ENCODE results near the gene TAF6.
"Not testable (repeated sequence)": the region's sequence is repeated elsewhere in the genome, so short reads cannot be mapped to it uniquely, and the experiment has no call there.

Gene TAF6

DNA sequence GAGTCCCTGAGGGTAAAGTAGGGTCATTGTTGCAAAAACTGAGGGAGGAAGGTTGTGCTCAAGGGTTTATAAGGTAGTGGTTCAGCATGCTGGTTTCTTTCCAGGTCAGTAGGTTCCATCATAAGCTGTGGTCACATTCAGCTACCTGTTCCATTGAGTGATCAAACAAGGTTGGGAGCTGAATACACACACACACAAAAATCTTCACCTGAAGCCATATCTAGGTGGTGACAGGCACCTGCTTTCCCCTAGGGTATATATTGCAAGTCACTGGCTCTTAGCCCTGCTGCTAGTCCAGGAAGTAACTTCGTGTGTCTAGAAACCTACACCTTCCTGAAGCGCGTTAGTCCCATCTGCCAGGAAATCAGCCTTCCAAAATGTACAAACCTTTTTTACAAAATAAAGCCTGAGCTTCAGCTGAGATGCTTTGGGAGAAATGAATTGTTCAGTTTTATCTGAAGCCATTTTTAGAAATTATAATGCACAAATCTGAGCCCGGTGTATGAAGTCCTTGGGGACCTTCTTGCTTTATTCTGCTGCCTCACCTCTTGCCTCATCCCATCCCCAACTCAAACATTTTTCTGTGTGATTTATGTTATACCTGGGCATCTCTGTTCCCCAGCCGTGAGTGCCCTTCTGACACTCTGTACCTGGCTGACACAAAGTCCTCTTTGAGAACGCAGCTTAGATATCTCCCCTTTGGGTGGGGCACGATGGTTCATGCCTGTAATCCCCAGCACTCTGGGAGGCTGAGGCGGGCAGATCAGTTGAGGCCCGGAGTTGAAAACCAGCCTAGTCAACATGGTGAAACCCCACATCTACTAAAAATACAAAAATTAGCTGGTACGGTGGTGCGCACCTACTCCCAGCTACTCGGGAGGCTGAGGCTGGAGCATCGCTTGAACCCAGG is 18.9 kb upstream of the TAF6 start:
- Mint-ChIP-seq H3K4me3 (no peak overlapping the region), H3K9me3 (no peaks in the 10 kb centered on the region), H3K27me3 (ENCODE audit: low read depth) (peaks cover 2% of the 10 kb centered on the region), H3K27ac (peak overlapping the region; percentile 56), H3K36me3 (ENCODE audit: low read depth) (no peaks in the 10 kb centered on the region), H3K4me1 (ENCODE audit: low read depth) (peaks cover 16% of the 10 kb centered on the region)
- DNase-seq (ENCODE audit: low spot score) = no peak

DNA sequence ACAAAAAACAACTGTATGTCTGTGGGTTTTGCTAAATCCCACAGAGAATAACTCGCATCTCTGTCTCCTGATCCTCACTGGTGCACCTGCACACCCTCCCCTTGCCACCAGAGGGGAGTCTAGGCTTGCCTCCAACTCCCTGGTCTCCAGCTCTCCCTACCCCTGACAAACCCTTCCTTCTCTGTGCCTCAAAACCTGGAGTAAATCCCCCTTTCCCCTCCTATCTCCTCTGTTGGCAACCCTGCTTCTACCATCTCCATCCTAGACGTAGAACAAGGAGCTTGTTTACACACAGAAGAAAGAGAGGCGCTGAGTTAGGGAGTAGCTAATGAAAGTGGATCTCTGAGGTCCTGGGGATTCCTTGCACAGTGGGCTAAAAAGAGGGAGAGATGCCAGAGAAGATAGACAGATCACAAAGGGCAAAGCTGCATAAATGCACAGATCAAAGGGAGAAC is 13.6 kb upstream of the TAF6 start:
- H3K27me3 Mint-ChIP-seq (ENCODE audit: low read depth) = peaks cover 2% of the 10 kb centered on the region
- DNase-seq (ENCODE audit: low spot score) = peak; percentile 54

DNA sequence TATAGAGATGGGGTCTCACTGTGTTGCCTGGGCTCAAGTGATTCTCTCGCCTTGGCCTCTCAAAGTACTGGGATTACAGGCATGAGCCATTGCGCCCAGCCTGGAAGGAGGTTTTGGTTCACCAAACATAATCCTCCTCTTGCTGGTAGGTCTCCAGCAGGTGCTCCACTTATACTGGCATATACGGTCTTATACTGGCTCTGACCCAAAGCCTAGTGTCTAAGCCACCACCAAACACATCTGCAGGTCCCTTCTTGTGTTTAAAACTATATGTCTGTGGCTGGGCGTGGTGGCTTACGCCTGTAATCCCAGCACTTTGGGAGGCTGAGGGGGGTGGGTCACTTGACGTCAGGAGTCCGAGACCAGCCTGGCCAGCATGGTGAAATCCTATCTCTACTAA is 13.0 kb upstream of the TAF6 start:
- Mint-ChIP-seq H3K9me3 (no peaks in the 10 kb centered on the region), H3K36me3 (ENCODE audit: low read depth) (no peaks in the 10 kb centered on the region), H3K27ac (no peak overlapping the region), H3K27me3 (ENCODE audit: low read depth) (peaks cover 2% of the 10 kb centered on the region), H3K4me1 (ENCODE audit: low read depth) (peaks cover 8% of the 10 kb centered on the region), H3K4me3 (no peak overlapping the region)
- DNase-seq (ENCODE audit: low spot score) = no peak

More for the DNA sequence above, 13.6 kb upstream of the TAF6 start:
- no peak overlapping the region for H3K27ac Mint-ChIP-seq
- H3K36me3 Mint-ChIP-seq (ENCODE audit: low read depth) = no peaks in the 10 kb centered on the region
- no peaks in the 10 kb centered on the region for H3K9me3 Mint-ChIP-seq
- peaks cover 10% of the 10 kb centered on the region for H3K4me1 Mint-ChIP-seq (ENCODE audit: low read depth)
- no peak overlapping the region for H3K4me3 Mint-ChIP-seq

DNA sequence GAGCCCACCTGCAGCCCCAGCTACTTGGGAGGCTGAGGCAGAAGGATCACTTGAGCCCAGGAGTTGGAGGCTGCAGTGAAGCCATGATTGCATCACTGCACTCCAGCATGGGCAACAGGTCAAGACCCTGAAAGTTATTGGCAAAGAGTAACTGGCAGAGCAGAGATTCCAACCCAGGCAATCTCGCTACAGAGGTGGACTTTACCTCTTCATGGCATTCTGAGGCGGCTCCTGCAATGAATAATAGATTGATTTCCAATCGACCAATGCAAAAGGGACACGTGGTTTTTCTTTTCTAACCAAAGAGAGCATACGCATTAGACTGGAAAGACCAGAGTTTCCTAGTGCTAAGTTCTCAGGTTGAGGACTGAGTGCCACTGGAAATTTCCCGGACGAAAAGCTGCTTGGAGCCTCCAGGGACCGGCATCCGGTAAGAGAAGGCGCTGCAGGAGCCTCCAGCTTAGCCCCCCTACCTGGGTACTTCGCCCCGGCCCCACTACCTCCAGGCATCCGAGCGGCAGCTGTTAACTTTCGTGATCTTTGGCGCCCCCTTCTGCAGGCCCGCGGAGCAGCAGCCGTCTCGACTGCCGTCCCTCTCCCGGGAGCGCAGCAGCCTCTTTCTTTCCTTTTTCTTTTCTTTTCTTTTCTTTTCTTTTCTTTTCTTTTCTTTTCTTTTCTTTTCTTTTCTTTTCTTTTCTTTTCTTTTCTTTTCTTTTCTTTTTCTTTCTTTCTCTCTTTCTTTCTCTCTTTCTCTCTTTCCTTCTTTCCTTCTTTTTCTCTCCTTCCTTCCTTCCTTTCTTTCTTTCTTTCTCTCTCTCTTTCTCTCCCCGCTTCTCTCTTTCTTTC is 11.7 kb upstream of the TAF6 start:
- DNase-seq (ENCODE audit: low spot score) = peak; percentile 75
- Mint-ChIP-seq H3K4me3 (peak overlapping the region; percentile 24), H3K9me3 (no peaks in the 10 kb centered on the region), H3K4me1 (ENCODE audit: low read depth) (peaks cover 8% of the 10 kb centered on the region), H3K27ac (no peak overlapping the region), H3K27me3 (ENCODE audit: low read depth) (peaks cover 2% of the 10 kb centered on the region), H3K36me3 (ENCODE audit: low read depth) (no peaks in the 10 kb centered on the region)

DNA sequence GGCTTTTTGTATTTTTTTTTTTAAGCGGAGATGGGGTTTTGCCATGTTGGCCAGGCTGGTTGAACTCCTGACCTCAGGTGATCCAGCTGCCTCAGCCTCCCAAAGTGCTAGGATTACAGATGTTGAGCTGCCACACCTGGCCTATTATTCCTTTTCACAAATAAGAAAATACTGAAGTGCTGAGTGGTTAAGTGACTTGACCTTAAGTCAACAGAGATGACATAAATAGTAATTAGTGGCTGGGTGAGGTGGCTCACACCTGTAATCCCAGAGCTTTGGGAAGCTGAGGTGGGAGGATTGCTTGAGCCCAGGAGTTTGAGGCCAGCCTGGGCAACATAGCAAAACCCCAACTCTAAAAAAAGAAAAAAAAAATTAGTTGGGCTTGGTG is 11.1 kb upstream of the TAF6 start:
- not testable (repeated sequence) for H3K27me3 Mint-ChIP-seq (ENCODE audit: low read depth); H3K27ac Mint-ChIP-seq; H3K9me3 Mint-ChIP-seq; H3K36me3 Mint-ChIP-seq (ENCODE audit: low read depth); H3K4me3 Mint-ChIP-seq; DNase-seq (ENCODE audit: low spot score)
- H3K4me1 Mint-ChIP-seq (ENCODE audit: low read depth) = peaks cover 11% of the 10 kb centered on the region

DNA sequence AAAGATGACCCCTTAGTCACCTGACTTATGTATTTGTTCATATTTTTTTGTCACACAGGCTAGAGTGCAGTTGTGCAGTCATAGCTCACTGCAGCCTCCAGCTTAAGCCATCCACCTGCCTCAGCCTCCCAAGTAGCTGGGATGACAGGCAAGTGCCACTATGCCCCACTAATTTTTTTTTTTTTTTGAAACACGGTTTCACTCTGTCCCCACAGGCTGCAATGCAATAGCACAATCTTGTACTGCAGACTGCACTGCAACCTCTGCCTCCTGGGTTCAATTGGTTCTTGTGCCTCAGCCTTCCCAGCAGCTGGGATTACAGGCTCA is 9.4 kb upstream of the TAF6 start:
- peak overlapping the region; percentile 65 for H3K27ac Mint-ChIP-seq

DNA sequence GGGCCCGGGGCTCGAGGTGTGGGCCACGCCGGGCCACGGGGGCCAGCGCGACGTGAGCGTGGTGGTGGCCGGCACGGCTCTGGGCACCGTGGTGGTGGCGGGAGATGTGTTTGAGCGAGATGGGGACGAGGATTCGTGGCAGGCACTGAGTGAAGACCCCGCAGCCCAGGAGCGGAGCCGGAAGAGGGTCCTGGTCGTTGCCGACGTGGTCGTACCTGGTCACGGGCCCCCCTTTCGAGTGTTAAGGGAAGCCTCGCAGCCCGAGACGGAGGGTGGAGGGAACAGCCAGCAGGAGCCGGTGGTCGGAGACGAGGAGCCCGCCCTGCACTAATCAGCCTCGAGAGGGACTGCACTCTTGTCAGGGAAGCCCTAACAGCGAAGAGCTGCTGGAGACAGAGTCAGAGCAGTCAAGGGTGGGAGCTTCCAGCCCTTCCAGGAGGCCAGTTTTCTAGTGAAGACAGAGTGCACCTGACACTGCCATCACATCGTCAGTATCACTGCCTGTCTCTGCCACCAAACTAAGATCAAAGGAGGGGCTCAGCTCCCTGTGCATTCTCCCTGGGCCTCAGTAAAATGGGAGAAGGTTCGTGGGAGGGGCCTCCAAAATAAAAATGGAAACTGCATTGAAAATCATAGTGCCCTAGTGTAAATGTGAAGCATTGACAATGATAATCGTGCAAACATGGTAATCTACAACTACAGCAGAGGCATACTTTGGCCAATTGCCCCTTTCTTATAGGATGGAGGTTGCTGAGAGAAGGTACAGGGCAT is 8.9 kb upstream of the TAF6 start:
- peaks cover 21% of the 10 kb centered on the region for H3K4me1 Mint-ChIP-seq (ENCODE audit: low read depth)
- no peaks in the 10 kb centered on the region for H3K9me3 Mint-ChIP-seq
- DNase-seq (ENCODE audit: low spot score) = peak; percentile 22
- peak overlapping the region; percentile 75 for H3K4me3 Mint-ChIP-seq
- H3K27ac Mint-ChIP-seq = peak overlapping the region; percentile 65
- H3K27me3 Mint-ChIP-seq (ENCODE audit: low read depth) = no peaks in the 10 kb centered on the region
- peaks cover 11% of the 10 kb centered on the region for H3K36me3 Mint-ChIP-seq (ENCODE audit: low read depth)

More for the DNA sequence above, 9.4 kb upstream of the TAF6 start:
- no peaks in the 10 kb centered on the region for H3K9me3 Mint-ChIP-seq
- peaks cover 21% of the 10 kb centered on the region for H3K4me1 Mint-ChIP-seq (ENCODE audit: low read depth)
- no peaks in the 10 kb centered on the region for H3K27me3 Mint-ChIP-seq (ENCODE audit: low read depth)
- no peak for DNase-seq (ENCODE audit: low spot score)
- H3K36me3 Mint-ChIP-seq (ENCODE audit: low read depth) = peaks cover 11% of the 10 kb centered on the region
- peak overlapping the region; percentile 75 for H3K4me3 Mint-ChIP-seq

DNA sequence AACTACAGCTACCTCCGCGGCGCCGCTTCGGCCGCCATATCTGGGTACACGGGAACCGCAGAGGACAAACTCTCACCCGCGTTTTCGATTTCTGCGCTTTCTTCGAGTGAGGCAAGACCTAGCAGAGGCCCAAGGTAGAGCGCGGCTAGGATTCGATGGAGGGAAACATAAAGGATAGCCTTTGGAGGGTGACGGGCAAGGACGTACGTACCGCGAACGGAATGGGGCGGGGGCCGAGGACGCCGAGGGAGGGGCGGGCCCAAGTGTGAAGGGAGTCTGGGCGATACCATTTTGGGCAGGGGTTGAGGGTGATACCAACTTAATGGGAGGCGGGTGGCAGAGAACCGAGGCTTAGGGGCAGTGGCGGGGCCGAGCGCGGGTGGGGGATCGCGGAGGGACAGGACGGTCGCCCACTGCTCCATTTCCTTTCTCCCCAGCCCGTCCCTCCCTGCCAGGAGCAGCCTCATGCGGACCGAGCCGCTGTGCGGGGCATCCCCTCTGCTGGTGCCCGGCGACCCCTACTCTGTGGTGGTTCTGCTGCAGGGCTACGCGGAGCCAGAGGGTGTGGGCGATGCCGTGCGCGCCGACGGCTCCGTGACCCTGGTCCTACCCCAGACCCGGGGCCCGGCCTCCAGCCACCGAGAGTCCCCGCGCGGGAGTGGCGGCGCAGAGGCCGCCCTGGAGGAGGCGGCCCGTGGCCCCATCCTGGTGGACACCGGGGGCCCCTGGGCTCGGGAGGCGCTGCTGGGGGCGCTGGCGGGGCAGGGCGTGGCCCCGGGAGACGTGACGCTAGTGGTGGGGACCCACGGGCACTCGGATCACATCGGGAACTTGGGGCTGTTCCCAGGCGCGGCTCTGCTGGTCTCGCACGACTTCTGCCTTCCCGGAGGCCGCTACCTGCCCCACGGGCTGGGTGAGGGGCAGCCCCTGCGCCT is 8.0 kb upstream of the TAF6 start, which contains the start of gene MBLAC1:
Gene MBLAC1, plus strand, starts transcription at position 37 of the 935 bp plus-strand sequence. Its CDS starts 429 bp downstream, at position 466.
- peak; percentile 85 for DNase-seq (ENCODE audit: low spot score)

DNA sequence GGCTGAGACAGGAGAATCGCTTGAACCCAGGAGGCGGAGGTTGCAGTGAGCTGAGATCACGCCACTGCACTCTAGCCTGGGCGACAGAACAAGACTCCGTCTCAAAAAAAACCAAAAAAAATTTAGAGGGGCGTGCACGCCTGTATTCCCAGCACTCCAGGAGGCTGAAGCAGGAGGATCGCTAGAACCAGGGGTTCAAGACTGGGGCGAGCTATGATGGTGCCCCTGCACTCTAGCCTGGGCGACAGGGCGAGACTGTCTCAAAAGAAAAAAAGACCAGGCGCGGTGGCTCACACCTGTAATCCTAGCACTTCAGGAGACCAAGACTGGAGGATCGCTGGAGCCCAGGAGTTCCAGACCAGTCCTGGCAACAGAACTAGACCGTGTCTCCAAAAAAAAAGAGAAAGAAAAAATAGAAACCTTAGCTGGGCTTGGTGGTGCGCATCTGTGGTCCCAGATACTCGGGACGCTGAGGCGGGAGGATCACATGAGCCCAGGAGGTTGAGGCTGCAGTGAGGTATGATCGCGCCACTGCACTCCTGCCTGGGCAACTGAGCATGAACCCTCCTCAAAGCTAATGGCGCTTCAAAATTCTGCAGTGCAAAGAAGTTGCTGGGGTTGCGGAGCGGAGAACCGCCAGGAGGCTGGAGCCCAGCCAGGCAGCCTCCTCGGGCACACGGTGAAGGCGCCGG is 7.2 kb upstream of the TAF6 start:
- H3K4me3 Mint-ChIP-seq = peak overlapping the region; percentile 100
- H3K27me3 Mint-ChIP-seq (ENCODE audit: low read depth) = no peaks in the 10 kb centered on the region
- DNase-seq (ENCODE audit: low spot score) = peak; percentile 20
- peaks cover 11% of the 10 kb centered on the region for H3K36me3 Mint-ChIP-seq (ENCODE audit: low read depth)
- no peaks in the 10 kb centered on the region for H3K9me3 Mint-ChIP-seq
- H3K4me1 Mint-ChIP-seq (ENCODE audit: low read depth) = peaks cover 17% of the 10 kb centered on the region
- peak overlapping the region; percentile 100 for H3K27ac Mint-ChIP-seq

More for the DNA sequence above, 8.0 kb upstream of the TAF6 start, which contains the start of gene MBLAC1:
- Mint-ChIP-seq H3K36me3 (ENCODE audit: low read depth) (peaks cover 11% of the 10 kb centered on the region), H3K4me1 (ENCODE audit: low read depth) (peaks cover 17% of the 10 kb centered on the region), H3K4me3 (peak within 1 kb of the TSS; percentile 100), H3K27ac (peak within 1 kb of the TSS; percentile 100), H3K27me3 (ENCODE audit: low read depth) (no peaks in the 10 kb centered on the region), H3K9me3 (no peaks in the 10 kb centered on the region)

DNA sequence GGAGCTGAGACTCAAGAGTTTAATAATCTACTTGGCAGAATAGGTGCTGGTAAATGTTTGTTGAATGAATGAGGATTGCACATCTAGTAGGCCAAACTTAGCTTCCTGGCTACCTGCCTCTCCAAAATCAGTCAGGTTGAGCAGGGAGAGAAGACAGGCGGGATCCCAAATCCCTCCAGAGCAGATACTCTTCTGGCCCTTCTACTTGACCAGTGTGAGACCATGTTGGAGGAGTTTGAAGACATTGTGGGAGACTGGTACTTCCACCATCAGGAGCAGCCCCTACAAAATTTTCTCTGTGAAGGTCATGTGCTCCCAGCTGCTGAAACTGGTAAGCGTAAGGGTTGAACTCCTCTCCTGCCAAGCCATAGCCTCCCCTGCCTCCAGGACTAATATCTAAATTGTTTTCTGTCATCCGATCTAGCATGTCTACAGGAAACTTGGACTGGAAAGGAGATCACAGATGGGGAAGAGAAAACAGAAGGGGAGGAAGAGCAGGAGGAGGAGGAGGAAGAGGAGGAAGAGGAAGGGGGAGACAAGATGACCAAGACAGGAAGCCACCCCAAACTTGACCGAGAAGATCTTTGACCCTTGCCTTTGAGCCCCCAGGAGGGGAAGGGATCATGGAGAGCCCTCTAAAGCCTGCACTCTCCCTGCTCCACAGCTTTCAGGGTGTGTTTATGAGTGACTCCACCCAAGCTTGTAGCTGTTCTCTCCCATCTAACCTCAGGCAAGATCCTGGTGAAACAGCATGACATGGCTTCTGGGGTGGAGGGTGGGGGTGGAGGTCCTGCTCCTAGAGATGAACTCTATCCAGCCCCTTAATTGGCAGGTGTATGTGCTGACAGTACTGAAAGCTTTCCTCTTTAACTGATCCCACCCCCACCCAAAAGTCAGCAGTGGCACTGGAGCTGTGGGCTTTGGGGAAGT is 5.4 kb upstream of the TAF6 start:
- Mint-ChIP-seq H3K9me3 (no peaks in the 10 kb centered on the region), H3K27me3 (ENCODE audit: low read depth) (no peaks in the 10 kb centered on the region), H3K4me3 (peak overlapping the region; percentile 100), H3K27ac (peak overlapping the region; percentile 37), H3K36me3 (ENCODE audit: low read depth) (peaks cover 11% of the 10 kb centered on the region), H3K4me1 (ENCODE audit: low read depth) (peaks cover 26% of the 10 kb centered on the region)
- DNase-seq (ENCODE audit: low spot score) = no peak

DNA sequence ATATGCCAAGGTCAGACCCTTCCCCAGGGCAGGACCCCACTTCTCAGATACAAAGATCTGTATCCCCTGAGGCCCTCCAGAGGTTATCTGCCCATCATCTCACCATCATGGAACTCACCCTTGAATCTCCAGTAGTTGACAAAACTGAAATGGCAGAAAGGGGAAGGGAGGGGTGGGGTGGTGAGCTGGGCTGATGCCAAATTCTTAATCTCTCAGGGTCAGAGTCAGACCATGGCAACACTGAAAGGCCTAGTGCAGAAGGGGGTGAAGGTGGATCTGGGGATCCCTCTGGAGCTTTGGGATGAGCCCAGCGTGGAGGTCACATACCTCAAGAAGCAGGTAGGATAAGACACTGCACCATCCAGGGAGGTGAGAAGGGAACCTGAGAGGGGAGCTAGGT is 3.4 kb upstream of the TAF6 start:
- Mint-ChIP-seq H3K36me3 (ENCODE audit: low read depth) (peaks cover 14% of the 10 kb centered on the region), H3K9me3 (no peaks in the 10 kb centered on the region), H3K4me3 (no peak overlapping the region), H3K4me1 (ENCODE audit: low read depth) (peaks cover 25% of the 10 kb centered on the region), H3K27ac (no peak overlapping the region), H3K27me3 (ENCODE audit: low read depth) (no peaks in the 10 kb centered on the region)
- DNase-seq (ENCODE audit: low spot score) = no peak

Measured in T-helper 2 cell treated with Interferon-gamma antibody and Interleukin-4, amounts not matched to agents 5 μg/mL and 100 μg/mL, for 36 hours (primary cell).